ENCODE data around the gene SPATA3. TPM values are rescaled to one million over a fixed set of nuclear protein-coding genes. Genes with fewer than 3 reads are reported as not detected.

Gene SPATA3
- total RNA-seq, 1 donor from 2014 or later = not detected

DNA sequence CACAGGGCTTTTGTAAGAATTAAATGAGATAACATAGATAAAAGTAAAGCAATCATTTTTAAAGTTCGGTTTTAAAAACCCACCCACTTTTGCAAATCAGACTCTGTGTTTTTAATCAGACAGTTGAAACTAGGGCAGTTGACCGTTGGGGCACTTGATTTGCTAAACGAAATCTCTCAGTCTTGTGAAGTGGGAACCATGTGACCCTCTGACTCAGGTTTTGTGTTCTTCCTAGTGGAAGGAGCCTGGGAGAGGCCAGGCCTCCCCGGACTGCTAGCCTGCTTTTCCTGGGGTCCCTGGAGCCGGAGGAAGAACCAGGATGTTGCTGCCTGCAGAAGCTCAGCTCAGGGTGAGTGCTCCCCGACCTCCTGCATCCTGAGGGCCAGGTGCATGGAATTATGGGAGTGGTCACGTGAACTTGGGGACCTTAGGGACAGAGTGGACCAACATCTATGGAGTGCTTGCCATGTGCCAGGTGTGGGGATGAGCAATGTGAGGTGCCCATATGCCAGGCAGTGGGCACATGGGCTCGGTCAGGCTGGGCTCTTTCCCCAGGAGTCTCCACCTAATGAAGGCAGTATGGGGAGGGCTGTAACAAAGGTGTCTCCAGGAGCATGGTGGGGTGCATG, 45.3 kb downstream of the SPATA3 start:
- H3K27ac ChIP-seq = no peak overlapping the region
- no peak overlapping the region for H3K4me3 ChIP-seq
- DNase-seq (no peak), ATAC-seq (no peak)
- H3K36me3 ChIP-seq = no peaks in the 10 kb centered on the region
- TF ChIP-seq, protein P1, sequence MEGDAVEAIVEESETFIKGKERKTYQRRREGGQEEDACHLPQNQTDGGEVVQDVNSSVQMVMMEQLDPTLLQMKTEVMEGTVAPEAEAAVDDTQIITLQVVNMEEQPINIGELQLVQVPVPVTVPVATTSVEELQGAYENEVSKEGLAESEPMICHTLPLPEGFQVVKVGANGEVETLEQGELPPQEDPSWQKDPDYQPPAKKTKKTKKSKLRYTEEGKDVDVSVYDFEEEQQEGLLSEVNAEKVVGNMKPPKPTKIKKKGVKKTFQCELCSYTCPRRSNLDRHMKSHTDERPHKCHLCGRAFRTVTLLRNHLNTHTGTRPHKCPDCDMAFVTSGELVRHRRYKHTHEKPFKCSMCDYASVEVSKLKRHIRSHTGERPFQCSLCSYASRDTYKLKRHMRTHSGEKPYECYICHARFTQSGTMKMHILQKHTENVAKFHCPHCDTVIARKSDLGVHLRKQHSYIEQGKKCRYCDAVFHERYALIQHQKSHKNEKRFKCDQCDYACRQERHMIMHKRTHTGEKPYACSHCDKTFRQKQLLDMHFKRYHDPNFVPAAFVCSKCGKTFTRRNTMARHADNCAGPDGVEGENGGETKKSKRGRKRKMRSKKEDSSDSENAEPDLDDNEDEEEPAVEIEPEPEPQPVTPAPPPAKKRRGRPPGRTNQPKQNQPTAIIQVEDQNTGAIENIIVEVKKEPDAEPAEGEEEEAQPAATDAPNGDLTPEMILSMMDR (IDR thresholded peaks at IDR 0.05) = no peak
- peaks cover 43% of the 10 kb centered on the region for H3K27me3 ChIP-seq (ENCODE audit: low read depth)
- no peaks in the 10 kb centered on the region for H3K4me1 ChIP-seq
- no peaks in the 10 kb centered on the region for H3K9me3 ChIP-seq
- intact Hi-C loops (cut with DNase I) = no loop called here

DNA sequence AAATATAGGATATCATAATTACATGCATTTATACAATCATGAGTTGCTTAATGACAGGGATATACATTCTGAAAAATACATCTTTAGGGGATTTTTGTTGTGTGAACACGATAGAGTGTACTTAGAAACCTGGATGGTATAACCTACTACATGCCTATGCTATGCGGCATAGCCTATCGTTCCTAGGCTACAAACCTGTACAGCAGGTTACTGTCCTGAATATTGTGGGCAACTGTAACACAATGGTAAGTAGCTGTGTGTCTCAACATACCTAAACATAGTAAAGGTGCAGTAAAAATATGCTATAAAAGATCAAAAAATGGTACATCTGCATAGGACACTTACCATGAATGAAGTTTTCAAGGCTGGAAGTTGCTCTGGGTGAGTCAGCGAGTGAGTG, 47.9 kb downstream of the SPATA3 start:
- TF ChIP-seq, protein P1 (IDR thresholded peaks at IDR 0.05) = no peak
- H3K27me3 ChIP-seq (ENCODE audit: low read depth) = peaks cover 30% of the 10 kb centered on the region
- H3K4me3 ChIP-seq = no peak overlapping the region
- no peak overlapping the region for H3K27ac ChIP-seq
- H3K4me1 ChIP-seq = no peaks in the 10 kb centered on the region
- no peaks in the 10 kb centered on the region for H3K9me3 ChIP-seq
- ATAC-seq (no peak), DNase-seq (no peak)
- H3K36me3 ChIP-seq = no peaks in the 10 kb centered on the region
- intact Hi-C loops (cut with DNase I) = no loop called here

DNA sequence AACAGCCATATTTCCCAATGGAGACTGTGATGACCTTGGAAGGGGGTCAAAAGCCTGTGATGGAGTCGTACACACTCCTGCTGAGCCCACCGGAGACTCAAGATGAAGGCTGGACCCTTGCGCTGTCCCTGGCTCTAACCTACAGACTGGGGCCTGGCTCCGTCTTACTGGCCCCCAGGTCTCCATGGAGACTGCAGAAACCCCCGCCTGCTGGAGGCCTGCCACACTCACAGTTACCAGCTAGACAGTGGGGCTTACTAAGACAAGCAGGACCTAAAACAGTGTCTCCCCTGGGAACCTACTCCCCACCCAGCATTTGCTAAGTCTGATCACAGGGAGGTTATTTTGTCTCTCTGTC, 51.0 kb downstream of the SPATA3 start:
- Histone ChIP-seq H3K9me3 (no peaks in the 10 kb centered on the region), H3K27me3 (ENCODE audit: low read depth) (peaks cover 13% of the 10 kb centered on the region), H3K4me3 (no peak overlapping the region), H3K4me1 (peaks cover 1% of the 10 kb centered on the region), H3K36me3 (no peaks in the 10 kb centered on the region), H3K27ac (no peak overlapping the region)
- no peak for ATAC-seq
- no peak for DNase-seq
- intact Hi-C loops (cut with DNase I) = no loop called here
- TF ChIP-seq, protein P1 (IDR thresholded peaks at IDR 0.05) = no peak

DNA sequence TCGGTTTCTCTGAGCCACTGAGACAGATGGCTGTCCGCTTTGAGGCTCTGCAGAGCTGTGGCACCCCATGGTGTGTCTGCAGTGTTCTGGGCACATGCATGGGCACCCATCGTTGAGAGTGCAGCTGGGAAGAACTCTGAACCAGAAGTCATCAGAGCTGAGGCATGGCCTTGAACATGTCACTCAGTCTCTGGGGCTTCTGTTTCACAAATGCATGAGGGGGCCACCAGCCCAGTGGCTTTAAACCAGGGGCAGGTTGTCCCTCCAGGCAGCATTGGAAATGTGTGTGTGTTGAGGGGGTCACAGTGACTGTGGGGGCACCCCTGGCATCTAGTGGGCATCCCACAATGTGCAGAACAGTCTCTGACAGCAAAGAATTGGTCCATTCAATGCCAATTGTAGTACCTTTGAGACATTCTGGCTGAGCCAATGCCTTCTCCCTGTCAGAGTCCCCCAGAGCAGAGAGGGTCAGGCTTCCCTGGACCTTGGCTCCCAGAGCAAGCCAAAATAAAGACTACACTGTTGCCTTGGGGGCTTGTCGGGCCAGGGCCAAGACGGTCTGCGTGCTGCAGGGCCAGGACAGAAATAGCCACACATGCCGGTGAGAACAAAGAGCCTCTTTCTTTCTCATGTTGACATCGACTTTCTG, 51.5 kb downstream of the SPATA3 start:
- Histone ChIP-seq H3K4me3 (no peak overlapping the region), H3K27ac (no peak overlapping the region), H3K36me3 (no peaks in the 10 kb centered on the region), H3K4me1 (peaks cover 6% of the 10 kb centered on the region), H3K9me3 (no peaks in the 10 kb centered on the region), H3K27me3 (ENCODE audit: low read depth) (peaks cover 13% of the 10 kb centered on the region)
- TF ChIP-seq, protein P1 (IDR thresholded peaks at IDR 0.05) = no peak
- no peak for ATAC-seq
- no peak for DNase-seq
- intact Hi-C loops (cut with DNase I) = no loop called here

DNA sequence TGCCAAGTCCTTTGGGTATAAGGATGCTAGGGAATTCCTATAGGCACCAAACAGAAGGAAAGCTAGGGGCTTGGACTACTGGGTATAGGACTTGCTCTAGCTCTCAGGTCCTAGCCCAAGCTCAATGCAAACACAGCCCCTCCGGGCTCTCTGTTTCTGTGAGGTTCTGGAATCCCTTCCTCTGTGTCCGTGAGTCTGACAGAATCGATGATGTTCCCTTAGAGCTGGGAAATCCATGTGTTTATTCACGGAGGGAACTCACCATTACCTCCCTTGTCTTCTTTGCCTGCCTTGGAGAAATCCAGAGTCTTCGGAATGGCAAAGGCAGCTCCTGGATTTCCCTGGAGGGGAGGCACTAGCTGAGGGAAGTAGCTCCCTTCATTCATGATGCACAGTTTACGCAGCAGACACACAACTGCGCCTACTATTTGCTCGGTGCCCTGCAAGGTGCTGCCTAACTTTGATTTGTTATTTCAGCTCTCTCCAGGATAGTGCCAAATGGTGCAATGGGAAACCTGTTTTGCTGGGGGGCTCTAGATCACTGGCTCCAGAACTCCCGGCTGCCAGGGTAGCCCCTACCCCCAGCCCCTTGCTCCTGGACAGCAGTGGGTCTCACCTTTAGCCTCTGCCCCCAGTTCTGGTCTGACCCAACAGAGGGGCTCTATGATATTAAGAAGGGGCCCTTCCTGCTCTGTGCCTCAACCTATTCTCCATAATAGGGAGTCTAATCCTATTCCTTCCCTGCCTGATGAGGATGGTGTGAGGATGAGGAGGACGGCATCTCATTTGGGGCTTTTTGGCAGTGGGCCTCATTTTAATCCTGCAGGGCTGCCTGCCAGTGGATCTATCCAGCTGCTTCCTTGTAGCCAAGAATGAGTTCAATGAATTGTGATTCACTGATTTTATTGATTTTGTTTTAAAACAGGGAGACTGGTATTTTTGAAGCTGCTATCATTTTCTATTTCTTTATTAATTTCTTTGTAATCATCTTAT, 52.3 kb downstream of the SPATA3 start:
- no peaks in the 10 kb centered on the region for H3K36me3 ChIP-seq
- intact Hi-C loops (cut with DNase I) = no loop called here
- DNase-seq (no peak), ATAC-seq (no peak)
- H3K4me1 ChIP-seq = peaks cover 13% of the 10 kb centered on the region
- H3K27me3 ChIP-seq (ENCODE audit: low read depth) = peaks cover 7% of the 10 kb centered on the region
- no peak overlapping the region for H3K27ac ChIP-seq
- no peak overlapping the region for H3K4me3 ChIP-seq
- H3K9me3 ChIP-seq = no peaks in the 10 kb centered on the region
- TF ChIP-seq, protein P1 (IDR thresholded peaks at IDR 0.05) = no peak

Measured in lower lobe of right lung (tissue), 2 donors.